GM18508 (cell line): ENCODE data around the gene SLC2A1.
"Not testable (repeated sequence)": the region's sequence is repeated elsewhere in the genome, so short reads cannot be mapped to it uniquely, and the experiment has no call there.

ENCODE experiments used
- ATAC-seq: cut with Tn5 transposase; IDR thresholded peaks from one replicate; pipeline ENCODE4 v1.9.1; 2021; ENCODE audit warnings: moderate number of reproducible peaks; ENCODE audit not compliant: insufficient read depth, unreplicated experiment

The SLC2A1 gene

DNA sequence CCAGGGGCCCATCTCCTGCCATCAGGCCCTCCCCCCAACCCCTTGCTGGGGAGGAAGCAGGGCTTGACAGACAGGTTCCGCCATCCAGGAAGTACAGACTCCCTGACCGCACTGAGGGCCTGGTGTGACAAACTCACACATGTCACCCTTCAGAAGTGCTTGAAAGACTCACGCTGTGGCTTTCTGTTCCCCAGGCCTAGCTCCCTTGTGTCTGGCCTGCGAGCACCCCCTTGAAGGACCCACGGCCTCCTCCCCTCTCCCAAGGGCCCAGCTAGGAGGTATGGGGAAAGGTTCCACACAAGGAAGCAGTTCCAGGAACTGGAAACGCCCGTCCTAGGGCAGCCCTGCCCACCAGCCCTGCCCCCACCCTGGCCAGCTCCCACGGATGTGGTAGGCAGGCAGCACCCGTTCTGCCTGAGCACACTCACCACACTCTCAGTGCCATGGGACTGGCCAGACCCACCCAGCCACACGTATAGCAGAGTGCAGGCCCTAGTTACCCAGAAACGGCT, 26.7 kb downstream of the SLC2A1 start:
- peak; percentile 42 for ATAC-seq

DNA sequence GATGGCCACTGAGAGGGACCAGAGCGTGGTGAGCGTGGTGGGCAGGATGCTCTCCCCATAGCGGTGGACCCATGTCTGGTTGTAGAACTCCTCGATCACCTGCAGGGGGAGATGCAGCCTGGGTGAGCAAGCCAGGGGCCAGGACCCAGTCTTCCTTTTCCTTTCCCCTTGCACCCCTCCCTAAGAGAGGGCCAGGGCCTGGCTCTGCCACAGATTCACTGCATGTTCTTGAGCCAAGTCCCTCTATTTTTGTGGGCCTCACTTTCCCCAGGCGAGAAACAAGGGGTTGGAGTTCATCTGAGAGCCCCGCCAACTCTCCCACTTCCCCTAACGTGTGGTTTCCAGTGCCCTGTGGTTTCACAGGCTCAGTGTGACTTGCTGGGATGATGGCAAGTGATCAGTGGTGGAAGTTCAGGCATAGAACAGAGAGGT, 27.5 kb downstream of the SLC2A1 start:
- ATAC-seq = no peak

DNA sequence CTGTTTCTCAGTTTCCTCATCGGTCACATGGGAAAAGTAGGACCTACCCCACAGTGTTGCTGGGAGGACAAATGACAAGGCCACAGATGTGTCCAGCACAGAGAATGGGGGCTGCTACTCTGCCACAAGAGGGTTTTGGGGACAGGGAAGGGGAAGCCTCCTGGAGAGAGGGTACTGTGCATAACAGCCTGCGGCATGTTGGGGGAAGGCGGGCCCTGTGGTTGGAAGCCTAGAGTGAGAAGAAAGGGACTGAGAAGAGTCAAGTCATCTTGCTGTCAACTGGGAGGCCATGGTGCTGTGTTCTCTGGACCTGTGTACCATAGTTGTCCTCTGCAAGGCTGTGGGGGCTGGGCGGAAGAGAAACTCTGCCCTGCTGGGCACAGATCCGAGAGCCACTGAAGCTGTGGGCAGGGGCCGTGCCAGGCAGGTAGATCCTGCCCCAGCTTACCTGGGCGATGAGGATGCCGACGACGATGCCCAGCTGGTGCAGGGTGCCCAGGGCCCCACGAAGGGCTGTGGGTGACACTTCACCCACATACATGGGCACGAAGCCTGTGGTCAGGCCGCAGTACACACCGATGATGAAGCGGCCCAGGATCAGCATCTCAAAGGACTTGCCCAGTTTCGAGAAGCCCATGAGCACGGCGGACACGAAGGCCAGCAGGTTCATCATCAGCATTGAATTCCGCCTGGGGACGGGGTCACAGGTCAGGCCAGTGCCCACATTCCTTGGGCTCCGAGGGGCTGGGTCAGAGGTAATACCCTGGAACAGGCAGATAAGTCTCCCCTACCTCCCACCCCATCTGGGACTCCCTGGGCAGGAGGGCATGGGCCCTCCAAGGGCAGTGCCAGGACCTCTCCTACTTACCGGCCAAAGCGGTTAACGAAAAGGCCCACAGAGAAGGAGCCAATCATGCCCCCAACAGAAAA, 28.2 kb downstream of the SLC2A1 start:
- no peak for ATAC-seq

DNA sequence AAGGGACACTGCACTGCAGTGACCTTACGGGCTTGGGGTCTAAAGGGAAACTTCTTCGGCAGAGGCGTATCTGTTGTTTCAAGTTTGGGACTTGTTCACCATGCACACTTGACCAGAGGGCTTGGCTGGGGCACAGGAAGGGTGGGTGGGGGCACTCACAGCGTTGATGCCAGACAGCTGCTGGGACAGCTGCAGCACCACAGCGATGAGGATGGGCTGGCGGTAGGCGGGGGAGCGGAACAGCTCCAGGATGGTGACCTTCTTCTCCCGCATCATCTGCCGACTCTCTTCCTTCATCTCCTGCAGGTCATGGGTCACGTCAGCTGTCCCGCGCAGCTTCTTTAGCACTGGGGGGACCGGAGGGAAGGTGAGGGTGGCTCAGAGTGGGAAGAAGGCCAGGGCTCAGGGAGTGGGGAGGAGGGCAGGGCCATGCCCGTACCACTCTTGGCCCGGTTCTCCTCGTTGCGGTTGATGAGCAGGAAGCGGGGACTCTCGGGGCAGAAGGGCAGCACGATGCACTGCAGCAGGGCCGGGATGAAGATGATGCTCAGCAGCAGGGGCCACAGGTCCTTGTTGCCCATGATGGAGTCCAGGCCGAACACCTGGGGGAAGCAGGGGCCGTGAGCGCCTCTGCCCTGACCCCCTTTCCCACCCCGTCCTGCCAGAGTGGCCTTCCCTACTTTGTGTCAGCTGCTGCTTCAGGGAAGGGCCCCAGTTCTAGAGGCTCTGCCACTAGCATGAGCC, 29.1 kb downstream of the SLC2A1 start:
- ATAC-seq = no peak

DNA sequence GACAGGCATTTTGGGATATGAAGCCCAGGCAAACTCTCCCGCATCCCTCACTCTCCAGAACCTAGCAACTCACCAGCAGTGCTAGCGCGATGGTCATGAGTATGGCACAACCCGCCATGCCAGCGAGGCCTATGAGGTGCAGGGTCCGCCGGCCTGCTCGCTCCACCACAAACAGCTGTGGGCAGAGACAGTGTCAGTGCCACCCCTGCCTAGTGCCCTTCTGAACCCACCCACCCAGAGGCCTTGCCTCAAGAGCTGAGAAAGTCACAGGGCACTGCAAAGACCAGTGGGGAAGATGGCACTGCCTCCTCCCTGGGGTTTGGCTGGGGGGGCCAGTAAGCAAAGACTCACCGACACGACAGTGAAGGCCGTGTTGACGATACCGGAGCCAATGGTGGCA, 29.8 kb downstream of the SLC2A1 start:
- no peak for ATAC-seq

DNA sequence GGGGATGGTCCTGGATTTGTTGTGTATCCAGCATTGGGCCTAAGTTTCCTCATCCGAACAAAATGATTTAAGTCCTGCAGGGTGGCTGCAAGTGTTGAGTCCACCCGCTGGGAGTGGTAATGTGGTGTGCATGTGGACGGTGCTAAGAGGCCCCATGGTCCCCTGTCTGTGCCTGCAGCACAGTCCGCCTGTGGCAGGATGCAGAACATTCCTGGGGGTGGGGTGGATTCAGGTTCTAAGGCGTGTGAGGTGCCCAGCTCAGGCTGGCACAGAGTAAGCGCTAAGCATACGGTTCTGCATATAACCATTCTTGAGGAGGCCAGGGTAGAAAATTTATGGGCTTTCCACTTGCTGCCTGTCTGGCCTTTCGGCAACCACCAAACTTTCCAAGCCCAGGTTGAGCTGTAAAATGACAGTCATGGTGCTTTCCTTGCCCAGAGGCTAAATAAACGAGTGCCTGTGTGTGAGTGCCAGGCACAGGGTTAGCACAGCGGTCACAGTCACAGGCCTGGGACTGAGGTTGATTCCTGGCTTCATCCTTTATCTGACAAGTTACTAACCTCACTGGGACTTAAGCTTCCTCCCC, 30.7 kb downstream of the SLC2A1 start:
- ATAC-seq = no peak

DNA sequence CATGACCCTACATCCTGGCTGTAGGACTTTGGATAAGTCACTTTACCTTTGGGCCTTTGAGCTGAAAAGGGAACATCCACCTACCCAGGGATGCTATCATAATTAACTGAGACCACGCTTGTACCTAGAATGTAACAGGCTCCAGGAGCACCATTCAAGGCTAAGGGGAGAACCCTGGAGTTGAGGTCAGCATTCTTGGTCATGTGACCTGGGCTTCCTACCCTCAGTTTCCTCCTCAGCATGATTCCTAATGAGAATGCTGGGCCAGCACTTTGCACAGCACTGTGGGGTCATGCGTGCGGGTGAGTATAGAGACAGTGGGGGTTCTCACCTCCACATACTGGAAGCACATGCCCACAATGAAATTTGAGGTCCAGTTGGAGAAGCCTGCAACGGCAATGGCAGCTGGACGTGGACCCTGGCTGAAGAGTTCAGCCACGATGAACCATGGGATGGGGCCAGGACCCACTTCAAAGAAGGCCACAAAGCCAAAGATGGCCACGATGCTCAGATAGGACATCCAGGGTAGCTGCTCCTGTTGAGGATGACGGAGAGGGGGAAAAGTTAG, 31.3 kb downstream of the SLC2A1 start:
- ATAC-seq = no peak

DNA sequence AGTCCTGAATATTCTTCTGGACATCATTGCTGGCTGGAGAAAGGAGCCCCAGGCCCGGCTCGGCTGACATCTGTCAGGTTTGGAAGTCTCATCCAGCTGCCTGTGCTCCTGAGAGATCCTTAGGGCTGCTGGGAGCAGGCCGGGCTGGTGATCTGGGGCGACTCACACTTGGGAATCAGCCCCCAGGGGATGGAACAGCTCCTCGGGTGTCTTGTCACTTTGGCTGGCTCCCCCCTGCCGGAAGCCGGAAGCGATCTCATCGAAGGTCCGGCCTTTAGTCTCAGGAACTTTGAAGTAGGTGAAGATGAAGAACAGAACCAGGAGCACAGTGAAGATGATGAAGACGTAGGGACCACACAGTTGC, 31.8 kb downstream of the SLC2A1 start:
- no peak for ATAC-seq

DNA sequence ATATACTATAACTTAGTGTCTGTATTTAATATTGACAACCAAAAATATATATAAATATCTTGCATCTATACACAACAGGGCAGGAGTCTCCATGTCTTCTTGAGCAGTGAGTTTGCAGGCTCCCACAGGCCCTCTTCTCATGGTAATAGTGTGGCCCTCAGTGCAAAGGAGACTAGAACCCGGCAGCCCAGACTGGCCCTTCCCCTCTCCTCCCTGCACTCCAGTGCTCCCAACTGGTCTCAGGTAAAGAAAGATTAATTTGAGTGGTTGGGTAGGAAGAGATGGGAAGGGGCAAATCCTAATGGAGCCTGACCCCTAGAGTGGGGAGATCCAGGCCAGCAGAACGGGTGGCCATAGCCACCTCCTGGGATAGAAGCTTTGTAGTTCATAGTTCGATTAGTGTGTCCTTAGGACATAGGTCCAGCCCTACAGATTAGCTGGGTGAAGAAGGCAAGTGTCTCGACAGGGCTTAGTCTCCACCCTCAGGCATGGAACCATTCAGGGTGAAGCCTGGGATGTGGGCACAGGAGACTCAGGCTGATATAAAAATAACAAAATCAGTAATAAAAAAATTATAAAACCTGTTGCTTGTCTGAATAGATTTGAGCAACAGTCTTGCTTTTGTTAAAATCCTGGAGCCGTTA, 32.3 kb downstream of the SLC2A1 start:
- ATAC-seq = no peak

DNA sequence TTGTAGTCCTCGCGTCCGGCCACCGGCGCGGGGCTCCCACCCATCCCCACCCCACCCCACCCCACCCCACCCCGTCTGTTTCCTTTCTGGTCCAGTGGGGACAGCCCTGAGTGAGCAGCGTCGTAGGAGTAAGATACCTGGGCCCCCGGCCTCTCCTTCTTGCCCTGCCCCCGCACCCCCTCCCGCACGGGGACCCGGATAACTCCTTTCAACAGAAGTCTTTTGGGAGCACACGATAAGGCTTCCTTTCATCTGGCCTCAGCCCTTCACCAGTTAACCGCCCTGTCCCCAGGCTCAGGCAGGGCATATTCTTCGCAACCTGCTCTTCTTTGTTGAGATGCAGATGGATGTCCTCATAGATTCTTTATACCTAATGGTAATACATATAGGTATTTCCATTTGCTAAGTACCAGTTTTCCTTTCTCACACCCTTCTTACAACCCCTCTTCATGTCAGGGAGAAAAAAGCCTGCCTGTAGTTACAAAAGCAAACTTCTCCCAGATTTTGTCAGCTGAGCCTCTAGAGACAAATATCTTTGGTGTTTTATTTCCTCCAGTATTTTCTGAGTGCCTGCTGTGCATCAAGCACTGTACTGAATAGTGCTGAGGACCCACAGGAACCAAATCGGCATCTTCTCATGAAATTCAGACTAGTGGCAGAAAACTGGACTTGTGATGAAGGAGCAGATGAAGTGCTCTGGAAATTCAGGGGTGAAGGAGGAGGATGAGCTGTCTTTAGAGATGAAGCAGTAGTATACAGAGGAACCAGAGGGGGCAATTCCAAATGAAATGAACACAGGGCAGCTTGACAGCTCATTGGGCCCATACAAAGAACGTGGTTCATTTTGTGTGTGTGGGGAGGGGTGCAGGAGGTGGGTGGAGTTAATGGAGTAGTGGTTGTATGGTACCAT, 33.6 kb downstream of the SLC2A1 start:
- no peak for ATAC-seq

DNA sequence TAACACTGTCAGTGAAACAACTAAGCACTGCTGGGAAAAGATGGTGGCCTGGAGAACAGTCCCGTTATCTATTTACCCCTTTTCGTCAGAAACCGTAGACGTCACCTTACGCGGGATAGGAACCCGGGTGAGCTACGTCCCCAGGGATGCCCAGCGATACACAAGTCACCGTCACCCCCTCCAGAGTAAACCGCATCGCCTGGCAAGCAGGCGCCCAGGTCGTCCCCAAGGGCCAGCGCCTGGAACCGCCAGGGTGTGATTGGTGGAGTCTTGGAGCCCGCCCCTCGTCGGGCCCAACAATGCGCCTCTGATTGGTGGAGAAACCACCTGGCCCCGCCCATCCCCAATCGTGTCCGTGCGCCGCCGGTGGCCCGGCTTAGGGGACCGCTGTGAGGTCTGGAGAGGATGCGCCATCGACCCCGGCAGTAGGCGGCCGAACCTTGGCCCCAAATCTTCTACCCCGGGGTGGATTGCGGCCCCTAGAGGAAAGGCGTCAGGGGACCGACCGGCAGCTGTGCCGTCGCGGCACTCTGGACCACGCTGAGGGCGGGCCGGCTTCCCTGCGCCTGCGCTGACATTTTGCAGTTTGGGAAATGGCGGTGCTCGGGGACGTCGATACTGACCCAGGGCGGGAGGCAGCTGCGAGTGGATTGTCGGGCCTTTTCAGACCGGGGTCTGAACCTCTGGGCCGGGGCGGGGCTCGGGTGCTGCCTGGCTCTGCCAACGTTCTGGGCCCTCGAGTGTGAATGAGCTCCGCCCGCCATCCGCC, 34.4 kb downstream of the SLC2A1 start:
- peak; percentile 67 for ATAC-seq

DNA sequence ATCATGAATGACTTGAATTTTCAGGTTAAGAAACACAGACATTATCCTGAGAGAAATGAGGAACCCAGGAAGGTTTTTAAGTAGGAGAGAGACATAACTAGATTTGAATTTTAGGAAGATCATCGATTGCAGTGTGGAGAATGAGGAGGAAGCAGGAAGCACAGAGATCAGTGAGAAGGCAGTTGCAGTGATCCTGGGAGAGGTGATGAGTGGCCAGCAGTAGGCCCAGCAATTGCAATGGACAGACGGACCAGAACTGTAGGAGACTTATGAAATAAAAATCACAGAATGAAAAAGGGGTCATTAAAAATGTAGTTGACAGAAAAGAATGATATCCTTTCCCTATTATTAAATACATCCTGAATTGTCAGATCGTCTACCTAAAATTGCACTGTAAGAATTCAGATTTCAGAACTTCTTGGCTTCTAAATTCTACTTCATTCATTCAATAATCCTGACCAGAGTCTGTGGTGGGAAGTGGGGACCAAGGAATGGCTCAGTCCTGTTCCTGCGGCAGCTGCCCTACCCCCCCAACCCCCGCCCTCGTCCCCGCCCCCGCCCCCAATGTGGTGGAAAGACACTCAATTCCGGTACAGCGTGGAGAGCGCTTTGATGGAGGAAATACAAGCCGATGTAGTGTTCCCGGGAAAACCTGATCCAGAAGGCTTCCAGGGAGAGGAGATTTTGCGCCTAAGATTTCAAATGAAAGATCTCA, 35.1 kb downstream of the SLC2A1 start:
- no peak for ATAC-seq

DNA sequence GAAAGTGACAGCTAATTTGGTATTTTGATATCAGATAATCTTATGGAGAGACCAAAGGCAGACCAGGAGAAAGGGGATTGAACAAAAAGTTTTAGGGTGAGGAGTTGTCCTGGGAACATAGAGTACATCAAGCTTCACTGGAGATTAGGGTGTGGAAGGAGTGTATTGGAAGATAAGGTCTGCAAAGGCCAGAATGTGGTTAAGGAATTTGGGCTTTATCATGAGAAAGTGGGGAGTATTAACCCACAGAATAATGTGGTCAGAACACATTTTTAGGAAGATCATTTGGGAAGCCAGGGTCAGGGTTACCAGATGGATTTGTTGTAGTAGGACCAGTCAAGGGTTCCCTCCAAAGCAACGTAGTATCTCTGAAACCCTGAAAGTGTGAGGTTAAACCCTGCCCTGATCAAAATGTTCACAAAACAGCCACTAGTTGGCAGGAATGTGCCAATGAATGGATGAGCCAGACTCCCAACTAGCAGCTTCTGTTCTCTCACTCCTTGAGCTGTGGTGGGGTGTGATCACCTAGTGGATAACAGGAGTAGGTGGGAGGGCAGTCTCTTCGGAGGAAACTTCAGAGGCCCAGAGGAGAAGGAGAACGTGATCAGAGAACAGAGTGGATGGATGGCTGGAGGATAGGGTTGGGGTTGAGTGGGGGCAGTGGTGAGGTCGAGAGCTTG, 35.8 kb downstream of the SLC2A1 start:
- no peak for ATAC-seq

DNA sequence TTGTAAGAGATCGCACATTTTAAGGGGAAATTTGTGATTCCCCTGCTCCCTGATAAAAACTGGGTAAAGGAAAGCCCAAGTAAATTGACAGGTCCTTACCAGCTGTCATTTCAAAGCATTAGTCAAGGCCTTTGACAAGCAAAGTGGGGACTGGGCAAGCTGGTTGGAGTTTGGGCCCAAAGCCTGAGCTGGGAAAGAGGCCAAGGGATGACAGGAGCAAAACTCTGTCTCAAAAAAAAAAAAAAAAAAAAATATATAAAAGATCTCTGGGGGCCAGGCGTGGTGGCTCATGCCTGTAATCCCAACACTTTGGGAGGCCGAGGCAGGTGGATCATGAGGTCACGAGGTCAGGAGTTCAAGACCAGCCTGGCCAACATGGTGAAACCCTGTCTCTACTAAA, 36.9 kb downstream of the SLC2A1 start:
- ATAC-seq = no peak

DNA sequence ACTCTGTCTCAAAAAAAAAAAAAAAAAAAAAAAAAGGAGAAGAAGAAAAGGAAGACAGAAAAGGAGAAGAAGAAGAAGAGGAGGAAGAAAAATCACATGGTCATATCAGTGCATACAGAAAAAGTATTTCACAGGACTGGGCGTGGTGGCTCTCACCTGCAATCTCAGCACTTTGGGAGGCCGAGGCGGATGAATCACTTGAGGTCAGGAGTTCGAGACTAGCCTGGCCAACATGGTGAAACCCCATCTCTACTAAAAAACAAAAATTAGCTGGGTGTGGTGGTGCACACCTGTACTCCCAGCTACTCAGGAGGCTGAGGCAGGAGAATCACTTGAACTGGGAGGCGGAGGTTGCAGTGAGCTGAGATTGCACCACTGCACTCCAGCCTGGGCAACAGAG, 39.0 kb downstream of the SLC2A1 start:
- ATAC-seq = not testable (repeated sequence)

DNA sequence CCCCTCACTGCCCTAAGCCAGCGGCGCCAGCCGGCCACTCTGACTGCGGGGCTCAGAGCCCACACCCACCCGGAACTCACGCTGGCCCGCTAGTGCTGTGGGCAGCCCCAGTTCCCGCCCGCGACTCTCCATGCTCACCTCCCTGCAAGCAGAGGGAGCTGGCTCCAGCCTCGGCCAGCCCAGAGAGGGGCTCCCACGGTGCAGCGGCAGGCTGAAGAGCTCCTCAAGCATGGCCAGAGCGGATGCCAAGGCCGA, 41.5 kb downstream of the SLC2A1 start:
- no peak for ATAC-seq

DNA sequence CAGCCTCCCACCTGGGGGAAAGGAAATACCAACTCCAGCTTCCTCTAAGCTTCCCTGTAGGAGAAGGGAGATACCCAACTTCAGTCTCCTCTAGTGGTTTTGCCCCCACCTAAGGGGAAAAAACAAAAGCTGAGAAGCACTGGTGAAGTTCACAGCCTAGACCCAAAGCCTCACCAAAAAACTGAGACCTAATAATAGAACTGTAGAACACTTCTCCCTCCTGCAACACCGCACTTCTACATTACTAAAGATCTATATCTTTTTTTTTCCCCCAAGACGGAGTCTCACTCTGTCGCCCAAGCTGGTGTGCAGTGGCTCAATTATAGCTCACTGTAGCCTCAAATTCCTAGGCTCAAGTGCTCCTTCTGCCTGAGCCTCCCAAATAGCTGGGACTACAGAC, 43.2 kb downstream of the SLC2A1 start:
- no peak for ATAC-seq
